ENCODE results near the gene SCD5.

The SCD5 gene

GRCh38 chr4:82712561-82712960, 86.0 kb downstream of the SCD5 start:
- H3K4me3 ChIP-seq (ENCODE audit: low read depth, low read length), result no peak overlapping the region
- DNase-seq (ENCODE audit: low read depth), result no peak
- TF ChIP-seq CTCF (IDR thresholded peaks at IDR 0.05; ENCODE audit: insufficient read depth, low read depth, low read length, missing control alignments), result no peak

- TF ChIP-seq CTCF (IDR thresholded peaks at IDR 0.05; ENCODE audit: insufficient read depth, low read depth, low read length, missing control alignments), result no peak
- DNase-seq (ENCODE audit: low read depth), result no peak
- H3K4me3 ChIP-seq (ENCODE audit: low read depth, low read length), result no peak overlapping the region
These were observed 87.3 kb downstream of the SCD5 start for GRCh38 chr4:82711158-82711785.

GRCh38 chr4:82710197-82710929, 88.2 kb downstream of the SCD5 start:
- no peak overlapping the region for H3K4me3 ChIP-seq (ENCODE audit: low read depth, low read length)
- DNase-seq (ENCODE audit: low read depth), result no peak
- no peak for TF ChIP-seq CTCF (IDR thresholded peaks at IDR 0.05; ENCODE audit: insufficient read depth, low read depth, low read length, missing control alignments)

- DNase-seq (ENCODE audit: low read depth), result no peak
- H3K4me3 ChIP-seq (ENCODE audit: low read depth, low read length), result no peak overlapping the region
- no peak for TF ChIP-seq CTCF (IDR thresholded peaks at IDR 0.05; ENCODE audit: insufficient read depth, low read depth, low read length, missing control alignments)
These were observed 89.6 kb downstream of the SCD5 start for GRCh38 chr4:82708982-82709381.

GRCh38 chr4:82706349-82707000, 92.1 kb downstream of the SCD5 start:
- no peak for DNase-seq (ENCODE audit: low read depth)
- no peak overlapping the region for H3K4me3 ChIP-seq (ENCODE audit: low read depth, low read length)
- TF ChIP-seq CTCF (IDR thresholded peaks at IDR 0.05; ENCODE audit: insufficient read depth, low read depth, low read length, missing control alignments), result no peak

- no peak overlapping the region for H3K4me3 ChIP-seq (ENCODE audit: low read depth, low read length)
- TF ChIP-seq CTCF (IDR thresholded peaks at IDR 0.05; ENCODE audit: insufficient read depth, low read depth, low read length, missing control alignments), result no peak
- DNase-seq (ENCODE audit: low read depth), result no peak
These were observed 92.7 kb downstream of the SCD5 start for GRCh38 chr4:82705928-82706300.

Measured in GM12865 (cell line).